ENCODE measurements around the gene CUBN.

Gene CUBN

DNA sequence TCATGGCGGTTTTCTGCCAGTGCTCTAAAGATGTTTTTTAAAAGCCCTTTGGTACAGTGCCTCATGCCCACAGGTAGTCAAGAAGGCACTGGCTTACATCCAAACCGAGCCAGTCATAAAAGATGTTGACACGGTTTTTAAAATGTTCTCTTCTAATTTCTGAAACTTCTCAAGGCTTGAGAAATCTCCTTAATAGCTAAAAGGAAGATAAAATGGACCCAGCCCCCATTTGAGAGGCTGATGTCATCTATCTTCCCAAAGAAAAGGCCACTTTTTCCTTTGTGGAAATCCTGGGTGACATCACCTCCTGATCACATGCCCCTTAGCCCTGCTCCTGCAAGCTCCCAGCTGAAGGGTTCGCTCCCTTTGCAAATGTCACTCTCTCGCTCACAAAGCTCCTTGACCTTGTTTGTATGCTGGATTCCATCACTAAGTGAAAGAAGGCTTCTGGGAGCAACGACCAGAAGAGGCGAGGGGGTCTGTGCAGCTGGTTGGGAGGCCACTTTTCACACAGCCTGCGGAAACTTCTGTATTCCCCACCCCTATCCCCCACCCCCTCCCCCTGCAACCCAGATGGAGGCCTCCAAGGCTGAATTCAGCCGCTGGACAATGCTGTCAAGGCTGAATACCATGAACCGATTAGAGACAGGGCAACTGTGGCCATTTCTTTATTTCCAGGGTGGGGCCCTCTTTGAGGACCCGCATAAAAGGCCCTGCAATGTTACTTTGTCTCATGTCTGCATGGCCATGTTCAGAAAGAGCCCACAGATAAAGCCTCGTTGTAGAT, 122.8 kb downstream of the CUBN start:
- no peak for DNase-seq

GRCh38 chr10:17005621-17006566, 123.7 kb downstream of the CUBN start:
- no peak for DNase-seq

DNA sequence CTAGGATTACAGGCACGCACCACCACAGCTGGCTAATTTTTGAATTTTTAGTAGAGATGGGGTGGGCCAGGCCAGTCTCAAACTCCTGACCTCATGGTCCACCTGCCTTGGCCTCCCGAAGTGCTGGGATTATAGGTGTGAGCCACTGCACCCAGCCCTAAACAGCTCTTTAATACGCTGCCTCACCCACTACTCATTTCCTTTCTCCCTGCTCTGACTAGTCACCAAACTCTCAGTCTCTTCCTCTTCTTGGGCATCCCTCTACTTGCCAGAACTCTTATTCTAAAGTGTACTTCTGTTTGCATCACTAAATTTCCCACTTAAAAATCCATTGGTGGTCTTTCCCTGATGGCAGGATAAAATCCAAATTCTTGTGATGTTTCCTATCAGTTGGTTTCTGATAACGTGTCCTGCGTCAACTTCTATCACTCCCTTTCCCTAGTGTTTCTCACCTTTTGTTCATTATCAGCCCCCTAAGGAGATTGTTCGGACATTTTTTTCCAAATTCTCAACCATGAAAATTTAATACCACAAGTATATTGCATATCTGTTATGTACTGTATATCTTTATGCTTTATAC, 124.7 kb downstream of the CUBN start:
- DNase-seq, result no peak

GRCh38 chr10:17003651-17004286, 125.8 kb downstream of the CUBN start:
- no peak for DNase-seq

GRCh38 chr10:17003151-17003550, 126.5 kb downstream of the CUBN start:
- peak; percentile 85 for DNase-seq

- peak; percentile 84 for DNase-seq
Observed at GRCh38 chr10:17001961-17002749, 127.5 kb downstream of the CUBN start.

- no peak for DNase-seq
Observed at GRCh38 chr10:17001297-17001744, 128.3 kb downstream of the CUBN start.

- DNase-seq, result no peak
Observed at GRCh38 chr10:16999665-17000451, 129.8 kb downstream of the CUBN start.

DNA sequence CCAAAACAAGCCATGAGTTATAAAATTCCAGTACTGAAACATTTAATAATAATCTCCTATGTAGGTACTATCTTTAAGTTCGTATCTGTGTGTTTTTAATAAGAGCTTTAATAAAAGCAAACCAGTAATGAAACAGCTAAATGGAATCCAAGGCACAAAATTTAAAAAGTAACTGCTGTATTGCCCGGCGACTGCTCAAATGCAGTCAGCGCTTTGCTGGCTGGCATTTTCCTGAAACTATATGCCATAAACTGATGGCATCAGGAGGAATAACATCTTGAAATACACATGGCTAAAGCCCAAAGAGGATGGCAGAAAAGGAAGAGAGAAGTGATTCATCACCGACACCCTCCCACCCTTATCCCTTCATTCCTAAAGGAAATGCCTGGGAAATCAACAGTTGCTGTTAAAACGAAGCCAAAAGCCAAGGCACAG, 133.1 kb downstream of the CUBN start:
- no peak for DNase-seq

DNA sequence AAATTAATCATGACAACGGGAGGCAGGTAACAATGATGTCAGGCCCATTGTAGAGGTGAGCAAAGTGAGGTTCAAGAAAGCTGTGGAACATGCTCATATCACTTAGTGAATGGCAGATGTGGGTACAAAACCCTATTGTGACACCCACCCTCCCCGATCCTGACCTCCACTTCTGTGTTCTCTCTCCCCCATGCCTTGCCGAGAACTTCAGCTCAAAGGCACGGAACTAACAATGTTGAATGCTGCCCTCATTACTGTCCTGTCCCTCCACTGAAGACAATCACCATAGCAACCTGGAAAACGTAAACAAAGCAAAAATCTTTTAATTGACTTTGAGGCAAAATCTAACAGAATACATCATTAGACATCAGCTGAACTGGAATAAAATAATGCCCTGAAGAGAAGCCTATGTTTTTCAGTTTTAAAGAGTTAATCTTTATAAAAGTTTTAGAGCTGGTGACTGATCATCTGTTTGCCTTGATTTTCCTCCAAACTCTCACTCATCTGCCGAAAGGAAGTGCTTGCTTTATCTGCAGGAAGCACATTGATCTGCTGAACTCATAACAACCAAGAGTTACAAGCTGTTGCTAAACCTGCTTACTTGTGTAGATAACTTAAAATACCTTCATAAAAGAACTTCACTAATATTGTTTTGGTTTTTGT, 133.6 kb downstream of the CUBN start:
- peak; percentile 50 for DNase-seq

GRCh38 chr10:16993186-16993585, 136.4 kb downstream of the CUBN start:
- DNase-seq, result no peak

GRCh38 chr10:16992611-16993119, 136.9 kb downstream of the CUBN start:
- DNase-seq, result no peak

- DNase-seq, result no peak
Observed at GRCh38 chr10:16991011-16991410, 138.6 kb downstream of the CUBN start.

- no peak for DNase-seq
Observed at GRCh38 chr10:16989826-16990293, 139.8 kb downstream of the CUBN start.

DNA sequence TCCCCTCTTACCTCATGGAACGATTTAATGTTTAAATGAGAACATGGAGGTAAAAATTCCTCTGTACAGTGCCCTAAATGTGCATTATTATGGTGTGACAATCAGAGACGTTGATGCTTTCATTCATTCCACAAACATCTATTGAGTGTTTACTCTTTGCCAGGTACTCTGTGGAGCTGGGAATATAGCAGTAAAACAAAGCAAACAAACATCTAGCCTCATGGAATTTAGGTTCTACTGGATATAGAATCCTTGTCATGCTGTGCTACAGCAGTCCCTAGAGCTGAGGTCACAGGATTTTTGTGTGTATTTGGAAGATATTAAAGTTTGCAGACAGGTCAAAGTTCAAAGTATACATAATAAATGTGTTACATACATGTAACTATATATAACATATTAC, 140.7 kb downstream of the CUBN start:
- DNase-seq, result no peak

DNA sequence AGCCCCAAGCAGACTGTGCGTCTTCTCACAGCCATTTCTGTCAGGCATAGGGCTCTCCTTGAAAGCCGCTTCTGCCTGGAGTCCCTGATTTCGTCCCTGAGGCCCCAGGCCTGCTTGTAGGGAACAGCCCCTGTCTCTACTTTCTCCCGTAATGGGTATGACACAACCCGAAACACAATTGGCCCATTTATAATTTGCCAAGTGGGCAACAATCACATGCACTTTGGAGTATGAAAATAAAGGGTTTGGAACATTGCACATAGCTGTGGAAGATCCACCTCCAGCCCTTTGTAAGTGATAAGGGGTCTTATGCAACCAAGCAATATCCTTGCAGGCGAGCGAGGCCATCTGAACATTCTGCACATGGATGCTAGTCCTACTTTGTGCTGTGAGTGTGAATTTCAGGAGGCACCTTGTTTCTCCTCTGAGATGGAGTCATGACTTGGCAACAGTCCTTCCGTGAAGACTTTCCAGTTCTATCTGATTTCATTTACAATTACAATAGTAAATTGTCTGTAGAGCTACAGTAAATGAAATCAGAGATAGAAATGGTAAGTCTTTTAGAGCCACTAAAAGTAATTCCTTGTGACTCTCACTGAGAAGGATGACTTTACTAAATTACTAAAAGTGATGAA, 141.5 kb downstream of the CUBN start:
- no peak for DNase-seq

GRCh38 chr10:16987206-16987621, 142.4 kb downstream of the CUBN start:
- no peak for DNase-seq

- no peak for DNase-seq
Observed at GRCh38 chr10:16986406-16987205, 143.0 kb downstream of the CUBN start.

DNA sequence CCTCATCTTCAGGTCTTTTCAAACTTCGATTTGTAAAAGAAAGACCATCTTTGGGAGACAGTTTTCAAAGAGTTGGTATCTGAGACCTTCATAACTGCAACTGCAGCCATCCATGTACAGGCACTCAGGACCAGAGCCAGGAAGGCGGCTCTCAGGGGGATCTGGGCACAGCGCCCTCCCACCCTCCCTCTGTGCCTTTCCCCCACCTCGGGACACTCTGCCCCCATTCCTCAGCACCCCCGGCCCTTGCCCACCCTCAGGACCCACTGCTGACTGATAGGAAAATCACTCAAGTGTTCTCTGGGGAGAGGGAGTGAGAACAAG, 143.6 kb downstream of the CUBN start:
- DNase-seq, result no peak
